GM10266 (cell line): ENCODE measurements around the gene FBXL7.
"Not testable (repeated sequence)": the region's sequence is repeated elsewhere in the genome, so short reads cannot be mapped to it uniquely, and the experiment has no call there.

Source experiments
- DNase-seq: peaks from one replicate; pipeline ENCODE4 v3.0.0; 2012; ENCODE audit errors: extremely low spot score
- TF ChIP-seq, protein P1 (sequence below): IDR thresholded peaks from 2 replicates; pipeline ENCODE4 v1.5.1; 2012; ENCODE audit warnings: mild to moderate bottlenecking, low read depth; ENCODE audit not compliant: control insufficient read depth, insufficient read depth; ENCODE audit errors: missing control alignments

The FBXL7 gene

DNA sequence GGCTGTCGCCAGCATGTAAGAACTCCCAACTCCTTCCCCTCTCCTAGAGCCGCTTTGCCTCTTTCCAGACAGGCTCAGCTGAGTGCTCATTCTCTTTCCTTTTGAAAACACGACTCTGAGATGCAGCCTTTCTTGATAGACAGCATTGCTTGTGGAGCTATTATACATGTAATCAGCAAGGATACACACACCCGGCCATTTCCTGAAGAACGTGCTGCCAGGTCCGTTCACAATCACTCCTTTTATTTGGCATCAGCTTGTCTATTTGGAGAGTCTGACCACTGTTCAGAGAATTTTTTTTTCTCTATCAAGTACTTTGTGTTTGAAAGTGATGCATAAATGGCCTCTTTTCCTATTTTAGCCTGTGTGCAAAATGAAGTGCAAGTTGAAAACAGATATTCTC, 351.0 kb downstream of the FBXL7 start:
- no peak for DNase-seq
- TF ChIP-seq, protein P1, sequence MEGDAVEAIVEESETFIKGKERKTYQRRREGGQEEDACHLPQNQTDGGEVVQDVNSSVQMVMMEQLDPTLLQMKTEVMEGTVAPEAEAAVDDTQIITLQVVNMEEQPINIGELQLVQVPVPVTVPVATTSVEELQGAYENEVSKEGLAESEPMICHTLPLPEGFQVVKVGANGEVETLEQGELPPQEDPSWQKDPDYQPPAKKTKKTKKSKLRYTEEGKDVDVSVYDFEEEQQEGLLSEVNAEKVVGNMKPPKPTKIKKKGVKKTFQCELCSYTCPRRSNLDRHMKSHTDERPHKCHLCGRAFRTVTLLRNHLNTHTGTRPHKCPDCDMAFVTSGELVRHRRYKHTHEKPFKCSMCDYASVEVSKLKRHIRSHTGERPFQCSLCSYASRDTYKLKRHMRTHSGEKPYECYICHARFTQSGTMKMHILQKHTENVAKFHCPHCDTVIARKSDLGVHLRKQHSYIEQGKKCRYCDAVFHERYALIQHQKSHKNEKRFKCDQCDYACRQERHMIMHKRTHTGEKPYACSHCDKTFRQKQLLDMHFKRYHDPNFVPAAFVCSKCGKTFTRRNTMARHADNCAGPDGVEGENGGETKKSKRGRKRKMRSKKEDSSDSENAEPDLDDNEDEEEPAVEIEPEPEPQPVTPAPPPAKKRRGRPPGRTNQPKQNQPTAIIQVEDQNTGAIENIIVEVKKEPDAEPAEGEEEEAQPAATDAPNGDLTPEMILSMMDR, result no peak

DNA sequence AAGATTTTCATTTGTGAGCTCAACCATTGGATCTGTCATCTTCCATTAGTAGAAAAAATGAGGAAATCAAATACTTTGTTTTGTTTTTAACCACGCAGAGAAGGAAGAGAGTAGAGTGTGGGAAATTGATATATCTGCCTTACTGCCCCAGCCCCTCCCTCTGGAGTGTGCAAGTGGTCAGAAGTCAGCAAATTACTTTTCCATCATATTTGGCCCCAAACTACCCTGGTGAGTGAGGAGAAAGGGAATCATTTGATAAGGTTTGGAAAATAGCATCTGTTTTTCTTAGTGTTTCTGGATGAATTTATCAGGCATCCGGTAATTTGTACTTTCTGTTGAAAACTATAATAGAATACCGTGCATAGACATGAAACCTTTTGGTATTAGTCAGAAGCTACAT, 352.2 kb downstream of the FBXL7 start:
- no peak for DNase-seq
- TF ChIP-seq, protein P1, result no peak

DNA sequence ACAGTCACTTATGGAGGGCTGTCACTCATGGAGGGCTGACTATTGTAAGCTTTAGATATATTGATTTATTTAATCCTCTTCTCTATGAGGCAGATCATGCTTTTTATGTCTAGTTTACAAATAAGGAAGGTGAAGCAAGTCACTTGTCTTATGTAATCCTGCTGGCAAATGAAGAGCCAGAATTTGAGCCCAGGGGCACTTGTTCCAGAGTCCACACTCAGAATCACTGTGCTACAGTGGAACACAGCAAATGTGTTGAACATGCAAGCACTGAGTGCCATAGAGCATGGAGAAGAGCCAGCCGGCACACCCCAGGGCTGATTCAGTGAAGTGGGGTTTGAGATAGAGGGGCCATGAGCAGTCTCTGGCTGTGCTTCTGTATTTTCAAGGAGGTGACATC, 353.0 kb downstream of the FBXL7 start:
- TF ChIP-seq, protein P1, result no peak
- DNase-seq, result no peak

DNA sequence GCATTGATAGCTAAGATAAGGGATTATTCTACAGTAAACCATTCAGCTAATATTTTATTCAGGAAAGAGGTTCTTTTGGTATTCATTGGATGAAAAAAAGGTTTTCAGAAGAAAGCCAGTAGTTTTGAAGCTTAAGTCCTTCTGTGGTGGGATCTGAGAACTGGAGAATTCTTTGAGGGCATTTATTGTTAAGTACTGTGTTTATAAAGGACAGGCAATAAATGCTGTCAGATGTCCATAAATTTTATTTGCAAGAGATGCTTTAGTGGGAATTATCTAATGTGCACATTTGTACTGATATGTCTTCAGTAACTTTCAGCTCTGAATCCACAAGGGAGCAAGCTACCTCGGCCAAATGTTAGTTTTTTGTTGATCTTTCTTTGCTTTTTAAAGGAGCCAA, 358.3 kb downstream of the FBXL7 start:
- DNase-seq, result no peak
- TF ChIP-seq, protein P1, result no peak

DNA sequence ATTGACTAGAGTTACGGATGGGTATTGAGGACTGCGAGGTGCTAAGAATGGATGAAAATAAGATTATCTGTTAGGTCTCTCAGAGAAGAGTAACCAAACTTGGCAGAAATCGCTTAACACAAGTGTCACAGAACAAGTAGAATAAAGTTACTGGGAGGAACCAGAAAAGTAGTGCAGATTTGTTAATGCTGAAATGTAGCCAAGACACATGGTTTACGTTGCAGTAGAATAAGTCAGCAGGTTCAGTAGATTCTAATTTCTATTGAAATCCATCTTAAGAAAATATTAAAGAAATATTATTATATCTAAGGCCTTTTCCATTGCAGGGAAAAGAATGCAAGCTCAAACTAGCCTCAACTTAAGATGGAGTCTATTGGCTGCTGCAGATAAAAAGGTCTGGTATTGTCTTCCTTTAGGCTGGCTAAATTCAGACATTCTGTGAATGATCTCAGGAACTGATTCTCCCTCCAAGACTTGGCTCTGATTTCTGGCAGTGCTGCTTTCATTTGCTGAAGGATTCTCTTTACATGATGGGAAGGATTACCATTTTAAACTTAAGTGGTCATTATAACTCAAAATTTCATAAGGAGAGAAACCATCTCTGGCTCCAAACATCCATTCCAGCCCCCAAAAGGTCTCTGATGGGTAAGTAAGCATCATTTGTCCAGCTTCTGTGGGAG, 364.7 kb downstream of the FBXL7 start:
- TF ChIP-seq, protein P1, result no peak
- no peak for DNase-seq

DNA sequence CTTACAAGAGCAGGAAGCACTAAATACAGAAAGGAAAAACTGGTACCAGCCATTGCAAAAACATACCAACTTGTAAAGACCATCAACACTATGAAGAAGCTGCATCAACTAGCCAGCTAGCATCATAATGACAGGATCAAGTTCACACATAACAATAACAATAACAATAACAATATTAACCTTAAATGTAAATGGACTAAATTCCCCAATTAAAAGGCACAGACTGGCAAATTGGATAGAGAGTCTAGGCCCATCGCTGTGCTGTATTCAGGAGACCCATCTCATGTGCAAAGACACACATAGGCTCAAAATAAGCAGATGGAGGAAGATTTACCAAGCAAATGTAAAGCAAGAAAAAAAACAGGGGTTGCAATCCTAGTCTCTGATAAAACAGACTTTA, 372.3 kb downstream of the FBXL7 start:
- DNase-seq, result not testable (repeated sequence)

DNA sequence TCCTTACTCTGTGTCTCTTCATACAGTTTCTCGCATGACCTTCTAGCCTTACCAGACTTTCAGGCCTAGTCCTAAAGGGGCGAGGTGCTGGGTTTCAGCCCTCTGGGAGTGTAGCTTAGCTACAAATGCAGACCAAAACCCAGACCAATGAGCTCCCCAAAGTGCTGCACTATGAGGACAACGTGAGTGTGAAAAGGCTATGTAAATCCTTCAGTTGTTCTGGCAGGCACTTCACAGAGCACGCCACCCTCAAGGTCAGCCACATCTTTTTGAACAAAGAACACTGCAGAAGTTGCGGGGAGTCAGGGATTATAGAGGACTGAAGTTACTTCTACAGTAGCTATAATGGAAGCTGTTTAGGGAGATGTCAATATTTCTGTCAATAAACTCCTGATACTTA, 377.9 kb downstream of the FBXL7 start:
- DNase-seq, result no peak
- TF ChIP-seq, protein P1, result no peak

DNA sequence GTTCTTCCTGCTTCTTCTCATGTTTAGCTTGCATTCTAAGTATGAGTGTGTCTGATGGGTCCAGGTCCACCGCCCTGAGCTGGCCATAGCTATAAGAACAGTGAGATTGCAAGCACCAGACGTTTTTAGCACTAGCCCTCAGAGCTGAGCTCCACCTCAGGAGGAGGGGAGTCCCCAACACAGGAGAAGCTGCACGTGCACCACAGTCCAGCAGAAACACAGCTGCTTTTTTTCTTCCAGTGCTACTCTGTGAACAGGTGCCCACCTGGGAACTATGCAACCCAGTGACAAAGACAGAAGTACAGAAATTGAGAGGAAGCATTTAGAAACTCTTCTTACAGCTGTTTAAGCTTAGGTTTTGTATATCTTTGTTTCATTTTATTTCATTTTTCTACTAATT, 380.2 kb downstream of the FBXL7 start:
- TF ChIP-seq, protein P1, result no peak
- no peak for DNase-seq
